ENCODE data around the gene PODN.
A peak's percentile ranks its signal among the peaks of the same experiment; 100 is the strongest.

The PODN gene

GRCh38 chr1:53061859-53062707 is at the start of gene PODN:
PODN (plus strand) TSS chr1:53062213; CDS start chr1:53069856, 7,643 bp downstream.
- DNase-seq (ENCODE audit: low read depth), result peak; percentile 37

GRCh38 chr1:53014791-53015507 is 47.1 kb upstream of the PODN start:
- peak; percentile 91 for DNase-seq (ENCODE audit: low read depth)

GRCh38 chr1:53015508-53015860 is 46.5 kb upstream of the PODN start:
- no peak for DNase-seq (ENCODE audit: low read depth)

- DNase-seq (ENCODE audit: low read depth), result peak; percentile 22
Measured at GRCh38 chr1:53016705-53017104, 45.3 kb upstream of the PODN start.

GRCh38 chr1:53020588-53020987 is 41.4 kb upstream of the PODN start:
- no peak for DNase-seq (ENCODE audit: low read depth)

DNA sequence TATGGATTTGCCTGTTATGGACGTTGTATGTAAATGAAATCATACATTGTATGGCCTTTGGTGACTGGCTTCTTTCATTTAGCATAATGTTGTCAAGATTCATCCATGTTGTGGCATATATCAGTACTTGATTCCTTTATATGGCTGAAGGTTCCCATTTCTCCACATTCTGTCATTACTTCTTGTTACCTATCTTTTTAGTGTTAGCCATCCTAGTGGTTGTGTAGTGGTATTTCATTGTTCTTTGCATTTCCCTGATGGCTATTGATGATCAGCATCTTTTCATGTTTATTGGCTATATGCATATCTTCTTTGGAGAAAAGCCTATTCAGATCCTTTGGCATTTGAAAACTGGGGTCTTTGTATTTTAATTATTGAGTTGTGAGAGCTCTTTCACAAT is 39.8 kb upstream of the PODN start:
- DNase-seq (ENCODE audit: low read depth), result no peak

GRCh38 chr1:53023546-53023945 is 38.5 kb upstream of the PODN start:
- DNase-seq (ENCODE audit: low read depth), result no peak

DNA sequence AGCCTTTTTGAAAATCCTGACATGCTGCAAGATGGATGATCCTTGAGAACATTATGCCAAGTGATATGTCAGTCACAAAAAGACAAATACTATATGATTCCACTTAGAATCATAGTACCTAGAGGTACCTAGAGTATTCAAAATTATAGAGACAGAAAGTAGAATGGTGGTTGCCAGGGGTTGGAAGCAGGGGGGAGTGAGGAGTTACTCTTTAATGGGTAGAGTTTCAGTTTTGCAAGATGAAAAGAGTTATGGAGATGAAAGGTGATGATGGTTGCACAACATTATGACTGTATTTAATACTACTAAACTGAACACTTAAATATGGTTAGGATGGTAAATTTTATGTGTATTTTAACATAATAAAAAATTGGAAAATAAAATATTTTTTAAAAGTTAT is 37.9 kb upstream of the PODN start:
- no peak for DNase-seq (ENCODE audit: low read depth)

- peak; percentile 81 for DNase-seq (ENCODE audit: low read depth)
Measured at GRCh38 chr1:53025034-53025768, 36.8 kb upstream of the PODN start.

GRCh38 chr1:53025769-53026112 is 36.3 kb upstream of the PODN start:
- no peak for DNase-seq (ENCODE audit: low read depth)

- no peak for DNase-seq (ENCODE audit: low read depth)
Measured at GRCh38 chr1:53026254-53026653, 35.8 kb upstream of the PODN start.

DNA sequence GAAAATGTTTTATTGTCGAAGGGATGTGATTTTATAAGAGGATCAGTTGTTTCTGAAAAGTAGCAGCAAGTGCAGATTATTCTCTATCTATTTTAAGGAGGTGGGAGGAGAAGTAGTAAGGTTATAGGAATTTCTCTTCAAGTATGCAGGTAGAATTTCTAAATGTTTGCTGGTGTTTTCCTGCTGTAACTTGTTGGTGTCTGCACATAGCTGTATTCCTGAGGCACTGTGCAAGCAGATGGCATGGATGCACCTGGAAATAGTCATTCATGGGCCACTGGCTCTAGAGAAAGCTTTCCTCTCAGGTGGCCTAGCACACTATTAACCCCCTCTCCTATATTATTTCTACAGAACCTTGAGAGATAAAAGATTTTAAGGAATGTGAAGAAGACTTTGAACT is 30.3 kb upstream of the PODN start:
- no peak for DNase-seq (ENCODE audit: low read depth)

DNA sequence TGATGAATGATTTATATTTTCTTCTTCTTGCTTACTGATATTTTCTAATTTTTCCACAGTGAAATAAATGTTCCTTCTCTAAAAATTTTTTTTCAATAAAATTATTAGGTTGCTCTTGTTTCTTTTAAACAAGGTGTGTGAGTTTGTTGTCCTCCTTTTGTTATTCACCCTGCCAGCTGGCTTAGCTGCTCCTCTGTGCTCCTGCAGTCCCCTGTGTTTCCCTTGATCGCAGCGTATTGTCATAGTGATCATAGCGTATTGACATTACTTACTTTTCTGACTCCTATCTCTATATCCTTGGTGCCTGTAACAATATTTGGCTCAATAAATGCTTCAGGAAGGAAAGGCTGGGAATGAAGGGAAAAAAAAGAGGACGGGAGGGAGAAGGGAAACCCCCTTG is 24.9 kb upstream of the PODN start:
- no peak for DNase-seq (ENCODE audit: low read depth)

GRCh38 chr1:53038566-53038965 is 23.4 kb upstream of the PODN start:
- no peak for DNase-seq (ENCODE audit: low read depth)

- DNase-seq (ENCODE audit: low read depth), result peak; percentile 24
Measured at GRCh38 chr1:53043271-53043670, 18.7 kb upstream of the PODN start.

DNA sequence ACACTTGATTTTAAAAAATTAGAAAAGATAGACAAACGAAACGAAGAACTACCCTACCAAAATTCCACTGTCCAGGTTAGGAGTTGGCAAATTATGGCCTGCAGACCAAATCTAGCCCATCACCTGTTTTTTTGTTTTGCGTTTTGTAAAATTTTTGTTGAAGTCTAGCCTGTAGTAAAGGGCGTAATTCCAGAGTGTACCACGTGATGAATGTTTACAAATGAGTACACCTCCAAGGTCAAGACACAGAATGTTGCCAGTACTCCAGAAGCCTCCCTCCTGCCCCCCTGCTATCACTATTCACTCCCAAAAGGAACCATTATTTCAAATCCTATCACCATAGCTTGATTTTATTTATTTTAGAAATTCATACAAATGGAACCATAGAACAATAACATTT is 17.1 kb upstream of the PODN start:
- no peak for DNase-seq (ENCODE audit: low read depth)

GRCh38 chr1:53046930-53047329 is 15.1 kb upstream of the PODN start:
- peak; percentile 64 for DNase-seq (ENCODE audit: low read depth)

- peak; percentile 80 for DNase-seq (ENCODE audit: low read depth)
Measured at GRCh38 chr1:53047737-53048736, 14.0 kb upstream of the PODN start.

DNA sequence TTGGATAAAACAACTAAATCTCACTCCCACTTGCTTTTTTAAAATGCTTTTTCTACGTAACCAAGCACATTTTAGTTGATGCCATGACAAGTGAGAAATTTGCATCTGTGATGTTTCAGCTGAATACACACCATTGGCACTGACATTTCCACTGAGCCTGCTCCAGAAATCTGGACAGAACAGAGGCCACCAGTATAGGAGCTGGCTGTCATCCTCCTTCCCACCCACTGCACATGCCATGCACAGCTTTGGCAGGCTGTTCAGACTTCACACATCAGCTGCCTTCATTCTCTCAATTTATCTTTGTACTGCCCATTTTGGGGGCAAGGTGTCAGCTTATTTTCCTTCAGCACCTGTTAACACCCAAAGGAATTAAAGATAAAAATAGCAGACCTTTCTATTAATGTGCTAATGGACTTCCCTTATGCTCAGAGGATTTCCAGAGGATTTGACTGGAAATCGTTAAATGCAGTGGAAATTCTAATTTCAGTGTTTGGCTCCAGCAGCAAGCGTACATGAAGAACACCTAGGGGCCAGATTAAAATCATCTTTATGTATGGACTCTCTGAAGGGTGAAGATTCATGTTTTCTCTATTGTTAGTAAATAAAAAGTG is 12.9 kb upstream of the PODN start:
- DNase-seq (ENCODE audit: low read depth), result no peak

GRCh38 chr1:53049574-53049967 is 12.4 kb upstream of the PODN start:
- DNase-seq (ENCODE audit: low read depth), result no peak

- no peak for DNase-seq (ENCODE audit: low read depth)
Measured at GRCh38 chr1:53050310-53050709, 11.7 kb upstream of the PODN start.

Measured in ELR (cell line).